B cell (primary cell): ENCODE measurements around the gene NTRK3.

Experiments used
- EZH2 ChIP-seq: IDR thresholded peaks from 2 replicates; pipeline ENCODE4 v1.6.1; 2012; ENCODE audit warnings: borderline replicate concordance, low read depth, mild to moderate bottlenecking, moderate library complexity, low read length; ENCODE audit not compliant: insufficient read depth, poor library complexity, severe bottlenecking
- TF ChIP-seq, protein P1 (sequence below): fragments of 200-600 bp; IDR thresholded peaks from one replicate; pipeline ENCODE4 v1.8.0; 2022; ENCODE audit warnings: antibody characterized with exemption, mild to moderate bottlenecking

DNA sequence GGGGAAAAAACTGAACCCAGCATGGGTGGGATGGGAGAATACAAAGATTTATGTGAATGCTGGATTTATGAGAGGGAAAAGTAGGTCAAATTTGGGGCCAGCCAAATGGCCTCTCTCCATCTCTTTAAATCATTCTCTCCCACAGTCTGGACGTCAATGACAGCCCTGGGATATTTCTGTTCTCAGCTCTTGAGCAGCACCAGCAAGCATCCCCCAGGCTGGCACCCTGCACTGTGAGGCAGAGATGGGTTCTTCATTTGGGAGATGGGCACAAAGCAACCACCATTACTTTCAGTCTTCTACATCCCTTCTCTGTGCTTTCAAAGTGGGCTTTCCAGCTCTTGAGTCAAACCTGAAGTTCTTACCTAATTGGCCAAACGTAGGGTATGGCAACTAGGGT lies 321.0 kb downstream of the NTRK3 start:
- TF ChIP-seq, protein P1, sequence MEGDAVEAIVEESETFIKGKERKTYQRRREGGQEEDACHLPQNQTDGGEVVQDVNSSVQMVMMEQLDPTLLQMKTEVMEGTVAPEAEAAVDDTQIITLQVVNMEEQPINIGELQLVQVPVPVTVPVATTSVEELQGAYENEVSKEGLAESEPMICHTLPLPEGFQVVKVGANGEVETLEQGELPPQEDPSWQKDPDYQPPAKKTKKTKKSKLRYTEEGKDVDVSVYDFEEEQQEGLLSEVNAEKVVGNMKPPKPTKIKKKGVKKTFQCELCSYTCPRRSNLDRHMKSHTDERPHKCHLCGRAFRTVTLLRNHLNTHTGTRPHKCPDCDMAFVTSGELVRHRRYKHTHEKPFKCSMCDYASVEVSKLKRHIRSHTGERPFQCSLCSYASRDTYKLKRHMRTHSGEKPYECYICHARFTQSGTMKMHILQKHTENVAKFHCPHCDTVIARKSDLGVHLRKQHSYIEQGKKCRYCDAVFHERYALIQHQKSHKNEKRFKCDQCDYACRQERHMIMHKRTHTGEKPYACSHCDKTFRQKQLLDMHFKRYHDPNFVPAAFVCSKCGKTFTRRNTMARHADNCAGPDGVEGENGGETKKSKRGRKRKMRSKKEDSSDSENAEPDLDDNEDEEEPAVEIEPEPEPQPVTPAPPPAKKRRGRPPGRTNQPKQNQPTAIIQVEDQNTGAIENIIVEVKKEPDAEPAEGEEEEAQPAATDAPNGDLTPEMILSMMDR = no peak
- no peak for TF ChIP-seq EZH2
